ENCODE measurements around the gene PNMA8B. TPM values are rescaled to one million over a fixed set of nuclear protein-coding genes. Genes with fewer than 3 reads are reported as not detected.

Gene PNMA8B
- total RNA-seq, 4 donors from 2014 or later, result 3.1 to 4.2 (median 3.7) TPM

- Histone ChIP-seq H3K27ac (no peak overlapping the region), H3K9me3 (peaks cover 0 to 14% (median 0%) of the 10 kb centered on the region in 4 donors), H3K4me3 (no peak overlapping the region), H3K4me1 (peaks cover 0 to 9% (median 0%) of the 10 kb centered on the region in 4 donors), H3K36me3 (peaks cover 0 to 11% (median 0%) of the 10 kb centered on the region in 3 donors), H3K27me3 (peaks cover 0 to 4% of the 10 kb centered on the region in 2 donors)
- DNase-seq (ENCODE audit: low spot score in 2 of 2), result no peak
- WGBS, 2 donors, result 60 to 73% methylated on average over 3 of the region's 3 CpGs
- TF ChIP-seq CTCF (IDR thresholded peaks at IDR 0.05) (no peak), POLR2A (IDR thresholded peaks at IDR 0.05) (no peak), EP300 (IDR thresholded peaks at IDR 0.05) (no peak)
Measured at GRCh38 chr19:46515290-46515609, 19.6 kb upstream of the PNMA8B start.

- Histone ChIP-seq H3K4me1 (peaks cover 0 to 9% (median 0%) of the 10 kb centered on the region in 4 donors), H3K27me3 (peaks cover 0 to 4% of the 10 kb centered on the region in 2 donors), H3K36me3 (peaks cover 0 to 11% (median 0%) of the 10 kb centered on the region in 3 donors), H3K4me3 (no peak overlapping the region), H3K27ac (no peak overlapping the region), H3K9me3 (peaks cover 0 to 14% (median 0%) of the 10 kb centered on the region in 4 donors)
- no peak for DNase-seq (ENCODE audit: low spot score in 2 of 2)
- WGBS, 2 donors, result 64 to 67% methylated on average over 13 of the region's 13 CpGs
- TF ChIP-seq EP300 (IDR thresholded peaks at IDR 0.05), result no peak
- TF ChIP-seq POLR2A (IDR thresholded peaks at IDR 0.05), result no peak
- no peak for TF ChIP-seq CTCF (IDR thresholded peaks at IDR 0.05)
Measured at GRCh38 chr19:46514589-46515289, 19.1 kb upstream of the PNMA8B start.

GRCh38 chr19:46513461-46514236, 18.0 kb upstream of the PNMA8B start:
- 27 to 38% methylated on average over 24 to 35 of the region's 36 CpGs for WGBS, 2 donors
- Histone ChIP-seq H3K4me3 (no peak overlapping the region), H3K27me3 (peaks cover 0 to 4% of the 10 kb centered on the region in 2 donors), H3K9me3 (peaks cover 0 to 14% (median 0%) of the 10 kb centered on the region in 4 donors), H3K4me1 (peaks cover 0 to 9% (median 0%) of the 10 kb centered on the region in 4 donors), H3K36me3 (peaks cover 0 to 11% (median 0%) of the 10 kb centered on the region in 3 donors), H3K27ac (no peak overlapping the region)
- TF ChIP-seq EP300 (IDR thresholded peaks at IDR 0.05), result no peak
- TF ChIP-seq CTCF (IDR thresholded peaks at IDR 0.05), result peak; percentile 84 to 95 (median 91)
- TF ChIP-seq POLR2A (IDR thresholded peaks at IDR 0.05), result no peak
- DNase-seq (ENCODE audit: low spot score in 2 of 2), result peak; percentile 42 to 59

- no peak overlapping the region for H3K4me3 ChIP-seq
- H3K9me3 ChIP-seq, result peaks cover 0 to 14% (median 0%) of the 10 kb centered on the region in 4 donors
- H3K36me3 ChIP-seq, result peaks cover 0 to 11% (median 0%) of the 10 kb centered on the region in 3 donors
- no peak overlapping the region for H3K27ac ChIP-seq
- 85 to 87% methylated on average over 4 of the region's 4 CpGs for WGBS, 2 donors
- DNase-seq (ENCODE audit: low spot score in 2 of 2), result no peak
- H3K4me1 ChIP-seq, result peaks cover 0 to 9% (median 0%) of the 10 kb centered on the region in 4 donors
- no peak for TF ChIP-seq EP300 (IDR thresholded peaks at IDR 0.05)
- no peak for TF ChIP-seq POLR2A (IDR thresholded peaks at IDR 0.05)
- no peak for TF ChIP-seq CTCF (IDR thresholded peaks at IDR 0.05)
- H3K27me3 ChIP-seq, result peaks cover 0 to 4% of the 10 kb centered on the region in 2 donors
Measured at GRCh38 chr19:46511237-46511636, 15.6 kb upstream of the PNMA8B start.

GRCh38 chr19:46508206-46508605, 12.5 kb upstream of the PNMA8B start:
- Histone ChIP-seq H3K4me1 (peaks cover 0 to 1% (median 0%) of the 10 kb centered on the region in 4 donors), H3K4me3 (no peak overlapping the region), H3K27me3 (no peaks in the 10 kb centered on the region), H3K27ac (no peak overlapping the region), H3K9me3 (peaks cover 0 to 22% (median 0%) of the 10 kb centered on the region in 4 donors), H3K36me3 (peaks cover 0 to 11% (median 0%) of the 10 kb centered on the region in 3 donors)
- WGBS, 2 donors, result 41 to 44% methylated on average over 2 of the region's 2 CpGs
- DNase-seq (ENCODE audit: low spot score in 2 of 2), result no peak
- no peak for TF ChIP-seq CTCF (IDR thresholded peaks at IDR 0.05)
- TF ChIP-seq POLR2A (IDR thresholded peaks at IDR 0.05), result no peak
- TF ChIP-seq EP300 (IDR thresholded peaks at IDR 0.05), result no peak
